Stomach (tissue), 9 donors: ENCODE data around the gene TSPO2. TPM values are rescaled to one million over a fixed set of nuclear protein-coding genes. Genes with fewer than 3 reads are reported as not detected.

Experiments
- DNase-seq, 2 donors: peaks; one replicate each; pipeline versions ENCODE4 v3.0.0 to v3.0.0-alpha.2; 2013 to 2019
- H3K27ac ChIP-seq, 5 donors: fragments of 200-600 bp in 4 of 5; sonication (generic) in 4 of 5; one replicate each; pipeline ENCODE4 v1.5.1; 2013 to 2019; ENCODE audit warnings: mild to moderate bottlenecking in 1 of 5, moderate library complexity in 1 of 5
- H3K27me3 ChIP-seq, 3 donors: fragments of 200-600 bp; sonication (generic); one replicate each; pipeline ENCODE4 v1.5.1; 2017 to 2019; ENCODE audit warnings: mixed run types in 1 of 3
- H3K36me3 ChIP-seq, 4 donors: fragments of 200-600 bp; sonication (generic); 1 replicate in 3 of 4; 2 replicates in 1 of 4; pipeline ENCODE4 v1.5.1; 2016 to 2019
- H3K4me1 ChIP-seq, 4 donors: fragments of 200-600 bp; sonication (generic); one replicate each; pipeline ENCODE4 v1.5.1; 2016 to 2019
- H3K4me3 ChIP-seq, 4 donors: fragments of 200-600 bp; sonication (generic) in 3 of 4; one replicate each; pipeline ENCODE4 v1.5.1; 2016 to 2019; ENCODE audit warnings: mild to moderate bottlenecking in 1 of 4
- H3K9me3 ChIP-seq, 4 donors: fragments of 200-600 bp; sonication (generic); one replicate each; pipeline ENCODE4 v1.5.1; 2016 to 2019
- EP300 ChIP-seq: sonication (generic); formaldehyde crosslinking; IDR thresholded peaks from one replicate; pipeline ENCODE4 v1.6.1; 2017; ENCODE audit warnings: antibody characterized with exemption
- POLR2A ChIP-seq, 4 donors: fragments of 450-650 bp; IDR thresholded peaks; one replicate each; pipeline ENCODE4 v1.6.1; 2016; ENCODE audit warnings: antibody characterized with exemption in 4 of 4, control low read depth in 2 of 4, mild to moderate bottlenecking in 1 of 4, moderate library complexity in 1 of 4
- POLR2AphosphoS5 ChIP-seq, 3 donors: sonication (generic); formaldehyde crosslinking; IDR thresholded peaks; one replicate each; pipeline ENCODE4 v1.6.1; 2016; ENCODE audit warnings: antibody characterized with exemption in 3 of 3
- WGBS, 5 donors: extraction: QIAGEN DNeasy Blood & Tissue Kit in 3 of 5; methylation state at CpG; one replicate each; pipeline versions ENCODE4 v1.1.5 to v1.1.7; 2013 to 2018; 5-methylcytosine and 5-hydroxymethylcytosine counted together
- intact Hi-C: fragments of 100-400 bp; cut with DNase I; formaldehyde crosslinking; loops from one replicate; pipeline ENCODE4 v1.15.1; 2023; ENCODE audit warnings: low total_unique reads
- polyA plus RNA-seq, 3 donors: library from polyadenylated mRNA; stranded (reverse); fragments of 200-250 nt; gene quantifications; one replicate each; pipeline ENCODE4 v1.2.3, GENCODE V29; 2013
- total RNA-seq, 5 donors: library from RNA; depleted of rRNA; stranded (reverse); fragments of >200 nt; gene quantifications; one replicate each; pipeline versions ENCODE4 v1.1.0 to v1.2.3, GENCODE V29; 2014 to 2016
- TF ChIP-seq, protein P1 (sequence below), 7 experiments: fragments of 450-650 bp in 4 of 7; fragments of 200-600 bp in 3 of 7; sonication (generic) in 3 of 7; IDR thresholded peaks; one replicate each; pipeline ENCODE4 v1.5.1; 2016 to 2019; ENCODE audit warnings: antibody characterized with exemption in 7 of 7, control low read depth in 2 of 7, mild to moderate bottlenecking in 1 of 7
- donor health status: healthy with polysubstance abuse.
- donor health status: Bipolar disorder and iron deficiency.
- donor health status: healthy.

Gene TSPO2
- total and polyA plus RNA-seq, 8 donors: 0.15 to 1.4 (median 0.92) TPM; not detected in 5

DNA sequence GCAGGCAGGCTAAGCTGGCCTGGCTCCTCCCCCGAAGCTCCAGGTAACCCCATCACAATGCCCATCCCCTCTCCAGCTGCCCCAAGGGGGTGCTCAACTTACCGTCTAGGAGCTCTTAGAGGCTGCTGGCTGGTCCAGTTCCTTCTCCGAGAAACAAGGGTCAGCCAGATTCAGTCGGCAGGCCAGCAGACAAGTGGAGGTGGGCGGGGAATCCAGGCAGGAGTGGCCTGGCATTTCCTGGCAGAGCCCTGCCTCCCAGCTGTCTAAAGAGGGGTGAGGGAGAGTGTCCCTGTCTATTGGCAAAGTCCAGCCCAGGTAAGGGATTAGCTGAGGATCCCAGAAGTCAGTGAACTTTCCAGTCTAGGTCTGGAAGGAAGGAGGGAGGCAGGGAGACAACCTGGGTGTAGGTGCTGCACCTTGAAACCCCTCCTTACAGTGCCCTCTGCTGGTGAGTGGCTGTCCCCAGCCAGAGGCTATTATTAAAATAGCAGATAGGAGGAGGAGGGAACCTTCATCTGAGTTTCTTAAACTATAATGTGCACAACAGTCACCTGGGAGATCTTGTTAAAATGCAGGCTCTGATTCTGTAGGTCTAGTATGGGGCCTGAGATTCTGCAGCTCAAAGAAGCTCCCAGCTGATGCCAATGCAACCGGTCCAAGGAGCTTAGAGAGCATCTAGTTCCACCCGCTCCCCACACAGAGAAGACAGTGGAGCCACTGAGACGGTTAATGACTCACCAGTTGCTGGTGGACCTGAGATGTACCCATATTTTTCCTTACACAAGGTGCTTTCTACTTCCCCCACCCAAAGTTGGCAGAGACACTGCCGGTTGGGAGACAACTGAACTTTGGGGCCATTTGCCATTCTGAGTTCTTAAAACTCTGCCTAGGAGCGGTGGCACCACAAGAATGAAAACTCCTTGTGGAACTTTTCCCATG lies 2.9 kb upstream of the TSPO2 start, which contains the start of gene UNC5CL:
TSS of gene UNC5CL (minus strand) at position 162 of the 939 bp plus-strand sequence. CDS start 4,147 bp downstream, outside the sequence.
- Histone ChIP-seq H3K36me3 (peaks cover 0 to 7% (median under 1%) of the 10 kb centered on the region in 4 donors), H3K27ac (peak within 1 kb of the TSS; percentile 36 to 82 (median 64)), H3K4me3 (peak within 1 kb of the TSS; percentile 9 to 54 (median 44)), H3K4me1 (peaks cover 3 to 56% (median 42%) of the 10 kb centered on the region in 4 donors), H3K9me3 (no peaks in the 10 kb centered on the region), H3K27me3 (no peaks in the 10 kb centered on the region)
- intact Hi-C loops: no loop called here
- peak; percentile 78 to 87 for DNase-seq
- TF ChIP-seq POLR2A (IDR thresholded peaks at IDR 0.05) (no peak), POLR2AphosphoS5 (IDR thresholded peaks at IDR 0.05) (no peak), EP300 (no peak)
- TF ChIP-seq, protein P1, sequence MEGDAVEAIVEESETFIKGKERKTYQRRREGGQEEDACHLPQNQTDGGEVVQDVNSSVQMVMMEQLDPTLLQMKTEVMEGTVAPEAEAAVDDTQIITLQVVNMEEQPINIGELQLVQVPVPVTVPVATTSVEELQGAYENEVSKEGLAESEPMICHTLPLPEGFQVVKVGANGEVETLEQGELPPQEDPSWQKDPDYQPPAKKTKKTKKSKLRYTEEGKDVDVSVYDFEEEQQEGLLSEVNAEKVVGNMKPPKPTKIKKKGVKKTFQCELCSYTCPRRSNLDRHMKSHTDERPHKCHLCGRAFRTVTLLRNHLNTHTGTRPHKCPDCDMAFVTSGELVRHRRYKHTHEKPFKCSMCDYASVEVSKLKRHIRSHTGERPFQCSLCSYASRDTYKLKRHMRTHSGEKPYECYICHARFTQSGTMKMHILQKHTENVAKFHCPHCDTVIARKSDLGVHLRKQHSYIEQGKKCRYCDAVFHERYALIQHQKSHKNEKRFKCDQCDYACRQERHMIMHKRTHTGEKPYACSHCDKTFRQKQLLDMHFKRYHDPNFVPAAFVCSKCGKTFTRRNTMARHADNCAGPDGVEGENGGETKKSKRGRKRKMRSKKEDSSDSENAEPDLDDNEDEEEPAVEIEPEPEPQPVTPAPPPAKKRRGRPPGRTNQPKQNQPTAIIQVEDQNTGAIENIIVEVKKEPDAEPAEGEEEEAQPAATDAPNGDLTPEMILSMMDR (IDR thresholded peaks at IDR 0.05): peak in 5 of 7 experiments; percentile 51 to 81 (median 66)
- WGBS, 5 donors: 46 to 66% (median 54%) methylated on average over 9 to 10 of the region's 10 CpGs

DNA sequence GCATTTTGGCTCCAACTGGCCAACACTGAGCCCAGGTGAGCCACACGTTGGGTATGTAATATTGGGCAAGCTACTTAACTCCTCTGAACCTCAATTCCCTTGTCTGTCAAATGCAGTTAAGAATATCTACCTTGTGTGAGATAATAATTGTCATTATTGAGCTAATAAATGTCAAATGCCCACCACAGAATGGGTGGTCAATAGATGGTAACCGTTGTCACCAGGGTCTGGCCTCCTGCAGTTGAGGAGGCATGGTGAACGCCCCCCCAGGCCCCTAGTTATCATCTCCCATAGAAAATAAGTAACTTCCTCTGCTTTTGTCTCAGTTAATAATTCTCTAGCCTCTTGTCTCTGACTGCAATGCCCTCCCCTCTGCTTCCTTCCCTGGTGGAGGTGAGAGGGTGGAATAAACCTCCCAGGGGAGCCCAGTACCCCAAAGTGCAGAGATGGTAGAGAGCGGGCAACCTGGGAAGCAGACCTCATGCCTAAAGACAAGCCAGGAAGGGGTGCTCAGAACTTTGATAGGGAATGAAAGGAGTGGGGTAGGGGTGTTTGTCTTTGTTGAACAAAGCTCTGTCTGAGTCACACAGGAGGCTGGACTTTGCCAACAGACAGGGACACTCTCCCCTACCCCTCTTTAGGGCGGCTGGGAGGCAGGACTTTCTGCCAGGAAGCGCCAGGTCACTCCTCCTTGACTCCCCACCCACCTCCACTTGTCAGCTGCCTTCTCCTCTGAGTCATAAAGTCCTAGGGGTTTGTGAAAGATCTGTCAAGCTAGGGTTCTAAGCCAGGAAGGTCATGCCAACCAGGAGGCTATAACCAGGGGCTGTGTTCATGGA lies 1.9 kb upstream of the TSPO2 start:
- Histone ChIP-seq H3K4me1 (peaks cover 3 to 50% (median 42%) of the 10 kb centered on the region in 4 donors), H3K9me3 (no peaks in the 10 kb centered on the region), H3K4me3 (no peak overlapping the region), H3K36me3 (no peaks in the 10 kb centered on the region), H3K27me3 (no peaks in the 10 kb centered on the region), H3K27ac (peak overlapping the region; percentile 4 to 82 (median 64))
- WGBS, 5 donors: 36 to 56% (median 48%) methylated on average over 6 of the region's 6 CpGs
- peak in 1 of 3 donors; percentile 20 for TF ChIP-seq POLR2AphosphoS5 (IDR thresholded peaks at IDR 0.05)
- TF ChIP-seq, protein P1 (IDR thresholded peaks at IDR 0.05): no peak
- peak; percentile 37 to 75 for DNase-seq
- intact Hi-C loops: no loop called here

DNA sequence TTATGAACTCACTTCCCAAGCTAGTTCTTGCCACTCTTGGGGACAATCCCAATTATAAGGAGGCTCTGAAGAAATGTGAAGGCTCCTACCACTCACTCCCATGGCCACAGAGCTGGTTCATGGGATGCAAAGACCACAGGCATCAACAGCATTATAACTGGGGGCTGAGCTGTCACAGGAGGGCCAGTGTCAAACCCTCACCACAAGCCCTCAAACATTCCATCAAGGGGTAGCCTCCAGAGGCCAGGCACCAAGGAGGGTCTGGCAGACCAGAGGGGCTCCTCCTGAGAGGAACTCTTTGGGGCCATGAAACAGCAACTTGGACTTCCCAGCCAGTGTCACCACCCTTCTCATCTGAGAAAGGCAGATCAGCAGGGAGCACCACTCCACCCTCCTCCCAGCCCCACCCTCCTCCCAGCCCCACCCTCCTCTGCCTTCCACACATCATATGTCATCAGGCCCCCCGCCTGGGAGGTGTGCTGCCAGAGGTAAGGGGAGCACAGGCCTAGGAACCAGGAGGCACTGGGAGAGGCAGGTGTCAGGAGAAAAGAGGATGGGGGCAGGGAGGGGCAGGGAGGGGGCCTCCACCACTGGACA lies 1.2 kb upstream of the TSPO2 start:
- H3K4me1 ChIP-seq: peaks cover 3 to 54% (median 44%) of the 10 kb centered on the region in 4 donors
- DNase-seq: peak in 1 of 2 donors; percentile 38
- 54 to 100% (median 89%) methylated on average over 1 of the region's 1 CpG for WGBS, 5 donors
- no peaks in the 10 kb centered on the region for H3K27me3 ChIP-seq
- TF ChIP-seq, protein P1 (IDR thresholded peaks at IDR 0.05): no peak
- no peak for TF ChIP-seq EP300
- no peak for TF ChIP-seq POLR2A (IDR thresholded peaks at IDR 0.05)
- TF ChIP-seq POLR2AphosphoS5 (IDR thresholded peaks at IDR 0.05): no peak
- no peaks in the 10 kb centered on the region for H3K9me3 ChIP-seq
- no peak overlapping the region for H3K4me3 ChIP-seq
- intact Hi-C loops: no loop called here
- no peaks in the 10 kb centered on the region for H3K36me3 ChIP-seq
- peak overlapping the region; percentile 4 to 82 (median 63) for H3K27ac ChIP-seq

DNA sequence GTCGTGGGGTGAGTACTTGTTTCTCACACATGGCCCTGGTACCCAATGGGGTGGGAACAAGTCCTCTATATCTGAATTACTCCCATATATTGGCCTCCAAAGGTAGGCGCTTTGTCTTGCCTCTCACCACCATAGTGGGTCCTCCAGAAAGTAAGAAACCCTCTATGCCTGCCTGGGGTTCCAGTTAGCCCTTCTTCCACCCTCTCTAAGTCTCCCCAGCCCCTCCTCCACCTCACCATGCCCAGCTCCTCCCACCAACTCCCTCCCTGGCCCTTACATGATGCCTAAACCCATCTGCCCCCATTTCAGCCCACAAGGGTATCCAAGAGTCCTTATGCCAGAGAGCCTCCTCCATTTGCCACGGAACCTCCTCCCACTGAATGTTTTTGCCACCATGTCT lies 884 bp downstream of the TSPO2 start:
- no peak for DNase-seq
- Histone ChIP-seq H3K9me3 (no peaks in the 10 kb centered on the region), H3K4me1 (peaks cover 9 to 62% (median 45%) of the 10 kb centered on the region in 4 donors), H3K27ac (no peak overlapping the region), H3K4me3 (no peak overlapping the region), H3K36me3 (no peaks in the 10 kb centered on the region), H3K27me3 (no peaks in the 10 kb centered on the region)
- TF ChIP-seq, protein P1 (IDR thresholded peaks at IDR 0.05): no peak
- TF ChIP-seq EP300: no peak
- TF ChIP-seq POLR2AphosphoS5 (IDR thresholded peaks at IDR 0.05): no peak
- TF ChIP-seq POLR2A (IDR thresholded peaks at IDR 0.05): no peak
- intact Hi-C loops: no loop called here
- 98 to 100% (median 100%) methylated on average over 2 to 3 of the region's 3 CpGs for WGBS, 5 donors
